Measurements from ENCODE around the gene PEAK3. TPM values are rescaled to one million over a fixed set of nuclear protein-coding genes. Genes with fewer than 3 reads are reported as not detected.

Gene PEAK3
- total and polyA plus RNA-seq, 7 donors: under 0.01 to 0.82 (median 0.55) TPM

GRCh38 chr19:2325281-2326046 lies 43.5 kb upstream of the PEAK3 start:
- Histone ChIP-seq H3K36me3 (peaks cover 0 to 47% (median 14%) of the 10 kb centered on the region in 4 donors), H3K9me3 (no peaks in the 10 kb centered on the region), H3K4me1 (peaks cover 0 to 36% (median 30%) of the 10 kb centered on the region in 4 donors), H3K4me3 (no peak overlapping the region), H3K27me3 (no peaks in the 10 kb centered on the region), H3K27ac (no peak overlapping the region)
- DNase-seq: no peak
- intact Hi-C loops (cut with DNase I): loop anchor here (5.0 kb wide), 2 partner anchors 53 to 173 kb away; partner anchors contain the start of gene AP3D1
- 59 to 80% methylated on average over 29 of the region's 29 CpGs for WGBS, 2 donors
- no peak for TF ChIP-seq POLR2A (IDR thresholded peaks at IDR 0.05)
- no peak for TF ChIP-seq POLR2AphosphoS5 (IDR thresholded peaks at IDR 0.05)
- no peak for TF ChIP-seq EP300 (IDR thresholded peaks at IDR 0.05)
- no peak for TF ChIP-seq CTCF (IDR thresholded peaks at IDR 0.05)

- Histone ChIP-seq H3K4me1 (peaks cover 0 to 26% (median 19%) of the 10 kb centered on the region in 4 donors), H3K36me3 (peaks cover 0 to 47% (median 14%) of the 10 kb centered on the region in 4 donors), H3K9me3 (no peaks in the 10 kb centered on the region), H3K4me3 (no peak overlapping the region), H3K27ac (no peak overlapping the region), H3K27me3 (no peaks in the 10 kb centered on the region)
- 73 to 88% methylated on average over 34 of the region's 34 CpGs for WGBS, 2 donors
- TF ChIP-seq POLR2A (IDR thresholded peaks at IDR 0.05): no peak
- TF ChIP-seq POLR2AphosphoS5 (IDR thresholded peaks at IDR 0.05): no peak
- no peak for TF ChIP-seq EP300 (IDR thresholded peaks at IDR 0.05)
- TF ChIP-seq CTCF (IDR thresholded peaks at IDR 0.05): no peak
- DNase-seq: no peak
- intact Hi-C loops (cut with DNase I): no loop called here
Measured at GRCh38 chr19:2324220-2324948, 42.4 kb upstream of the PEAK3 start.

- Histone ChIP-seq H3K4me3 (no peak overlapping the region), H3K27ac (no peak overlapping the region), H3K9me3 (no peaks in the 10 kb centered on the region), H3K4me1 (peaks cover 0 to 19% (median 15%) of the 10 kb centered on the region in 4 donors), H3K36me3 (peaks cover 0 to 47% (median 14%) of the 10 kb centered on the region in 4 donors), H3K27me3 (no peaks in the 10 kb centered on the region)
- intact Hi-C loops (cut with DNase I): no loop called here
- TF ChIP-seq CTCF (IDR thresholded peaks at IDR 0.05) (no peak), POLR2AphosphoS5 (IDR thresholded peaks at IDR 0.05) (no peak), EP300 (IDR thresholded peaks at IDR 0.05) (no peak)
- 84 to 92% methylated on average over 19 of the region's 19 CpGs for WGBS, 2 donors
- DNase-seq: no peak
Measured at GRCh38 chr19:2323707-2324106, 41.7 kb upstream of the PEAK3 start.

- Histone ChIP-seq H3K27me3 (no peaks in the 10 kb centered on the region), H3K4me3 (no peak overlapping the region), H3K9me3 (no peaks in the 10 kb centered on the region), H3K36me3 (peaks cover 0 to 47% (median 14%) of the 10 kb centered on the region in 4 donors), H3K27ac (no peak overlapping the region), H3K4me1 (peaks cover 0 to 6% (median 3%) of the 10 kb centered on the region in 4 donors)
- no peak for DNase-seq
- WGBS, 2 donors: 93% methylated on average over 39 of the region's 39 CpGs
- TF ChIP-seq CTCF (IDR thresholded peaks at IDR 0.05) (no peak), POLR2AphosphoS5 (IDR thresholded peaks at IDR 0.05) (no peak), EP300 (IDR thresholded peaks at IDR 0.05) (no peak), POLR2A (IDR thresholded peaks at IDR 0.05) (no peak)
- intact Hi-C loops (cut with DNase I): no loop called here
Measured at GRCh38 chr19:2321565-2322283, 39.7 kb upstream of the PEAK3 start.

Data from sigmoid colon (tissue), 7 donors.